HG03439 (cell line): ENCODE results near the gene JUNB.
"Not testable (repeated sequence)": the region's sequence is repeated elsewhere in the genome, so short reads cannot be mapped to it uniquely, and the experiment has no call there.

Experiments used
- ATAC-seq: cut with Tn5 transposase; IDR thresholded peaks from one replicate; pipeline ENCODE4 v1.9.1; 2021; ENCODE audit warnings: mild to moderate bottlenecking, moderate library complexity; ENCODE audit not compliant: unreplicated experiment

Gene JUNB

DNA sequence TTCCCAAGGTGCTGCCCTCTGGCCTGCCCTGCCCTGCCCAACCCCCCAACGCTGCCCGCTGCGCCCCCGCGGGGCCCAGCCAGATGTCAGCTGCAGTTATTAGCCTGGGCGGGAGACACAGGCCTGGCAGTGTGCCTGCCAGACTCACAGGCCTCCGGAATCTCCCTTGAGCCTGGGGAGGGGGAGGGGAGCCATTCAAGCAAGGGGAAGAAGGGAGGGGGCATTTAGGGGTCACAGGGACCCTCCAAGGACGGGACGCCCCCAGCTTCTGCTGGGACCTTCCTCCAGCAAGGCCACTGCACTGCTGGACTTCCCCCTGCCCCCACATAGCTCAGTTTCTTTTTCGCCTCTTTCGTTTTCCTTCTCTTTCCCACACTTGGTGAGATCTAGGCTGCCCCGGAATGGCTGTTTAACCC lies 2.6 kb upstream of the JUNB start:
- no peak for ATAC-seq

DNA sequence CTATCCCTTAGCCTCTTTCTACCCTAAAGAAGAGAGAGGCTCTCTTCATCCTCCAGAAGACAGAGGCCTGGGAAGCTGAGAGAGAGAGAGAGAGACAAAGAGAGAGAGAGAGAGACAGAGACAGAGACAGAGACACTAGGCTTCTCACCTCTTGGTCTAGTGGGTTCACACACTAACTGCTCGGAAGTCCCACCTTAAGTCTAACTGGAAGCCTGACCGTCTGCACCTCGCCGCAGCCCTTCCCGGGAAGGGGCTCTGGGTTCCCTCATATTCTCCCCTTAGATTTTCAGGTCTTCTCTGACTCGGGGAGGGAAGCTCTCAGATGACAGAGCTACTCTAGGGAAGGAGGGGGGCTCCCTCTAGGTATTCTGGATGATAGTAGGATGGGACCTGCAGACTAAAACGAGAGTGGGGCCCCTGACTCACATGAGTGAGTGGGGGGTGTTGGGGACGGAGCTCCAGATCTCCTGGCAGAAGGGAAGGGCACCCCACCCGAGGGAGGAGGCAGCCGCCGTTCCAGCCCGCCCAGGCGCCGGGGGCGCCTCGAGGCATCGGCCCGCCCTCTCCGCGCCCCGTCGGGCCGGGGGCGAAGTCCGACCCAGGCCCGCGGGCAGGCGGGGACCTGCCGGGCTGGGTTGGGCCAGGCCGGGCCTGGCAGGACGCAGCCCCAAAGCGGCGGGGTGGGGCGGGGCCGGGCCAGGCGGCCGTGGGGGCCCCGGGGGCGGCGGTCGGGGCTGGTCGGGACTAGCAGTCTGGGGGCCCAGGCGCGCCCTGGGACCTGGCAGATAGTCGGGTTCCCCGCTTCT lies 2.0 kb upstream of the JUNB start:
- ATAC-seq: no peak

DNA sequence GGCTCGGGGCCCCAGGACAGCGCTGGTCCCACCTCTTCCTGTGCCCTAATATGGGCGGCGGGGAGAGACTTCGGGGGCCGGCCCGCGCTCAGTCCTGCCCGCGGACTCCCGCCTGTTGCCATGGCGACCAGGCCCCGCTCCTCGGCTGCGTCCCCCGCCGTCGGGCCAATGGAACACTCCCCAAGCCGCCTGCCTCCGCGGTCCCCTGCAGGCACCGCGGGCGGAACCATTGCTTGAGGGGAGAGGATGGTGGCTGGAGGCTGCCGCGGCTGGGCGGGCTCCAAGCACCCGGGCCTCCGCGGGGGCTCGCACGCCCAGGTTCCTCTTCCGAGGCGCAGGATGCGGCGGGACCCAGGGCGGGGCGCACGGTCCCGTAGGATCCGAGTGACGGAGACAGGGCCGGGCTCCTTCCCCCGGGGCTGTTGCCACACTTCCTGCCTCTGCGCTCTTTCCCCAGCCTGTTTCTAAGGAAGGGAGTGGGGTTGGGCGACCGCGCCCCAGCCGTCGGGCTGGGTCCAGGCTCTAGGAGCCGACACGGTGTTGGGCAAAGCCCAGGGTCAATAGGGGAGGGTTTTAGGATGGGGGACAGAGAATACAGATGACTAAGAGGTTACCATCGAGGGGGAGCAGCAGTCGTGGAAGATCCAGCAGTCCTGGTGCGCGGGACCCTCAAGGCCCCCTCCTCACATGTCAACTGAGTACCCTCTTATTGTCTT lies 1.2 kb upstream of the JUNB start:
- ATAC-seq: peak; percentile 37

DNA sequence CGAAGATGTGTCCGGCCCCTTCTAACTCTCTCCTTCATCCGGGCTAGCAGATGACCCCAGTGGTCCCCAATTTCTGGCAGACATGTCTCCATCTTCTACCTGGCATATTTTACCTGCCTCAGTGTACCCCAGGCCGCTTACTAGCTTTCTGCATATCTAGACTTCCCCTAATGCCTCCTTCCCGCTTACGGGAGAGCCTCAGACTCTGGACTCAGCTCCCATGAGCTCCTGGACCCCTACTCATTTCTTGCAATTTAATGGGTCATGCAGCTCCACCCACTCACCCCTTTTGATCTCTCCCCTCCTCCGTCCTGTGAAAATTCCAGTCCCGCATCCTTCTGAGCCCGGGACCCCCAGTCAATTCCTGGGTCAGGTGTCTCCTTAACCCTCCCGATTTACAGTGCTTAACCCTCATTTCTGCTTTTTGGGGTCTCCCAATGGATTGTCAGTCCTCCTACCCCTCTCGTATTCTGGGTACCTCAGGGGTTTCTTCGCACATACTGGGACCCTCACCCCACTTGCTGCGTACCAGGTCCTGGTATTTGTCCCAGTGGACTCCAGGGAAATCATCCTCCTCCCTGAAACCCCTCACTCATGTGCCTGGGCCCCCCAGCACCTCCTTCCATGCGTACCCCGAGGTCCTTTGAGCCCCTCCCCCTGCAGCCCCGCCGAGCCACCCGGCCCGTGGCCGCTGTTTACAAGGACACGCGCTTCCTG lies 500 bp upstream of the JUNB start:
- ATAC-seq: no peak

DNA sequence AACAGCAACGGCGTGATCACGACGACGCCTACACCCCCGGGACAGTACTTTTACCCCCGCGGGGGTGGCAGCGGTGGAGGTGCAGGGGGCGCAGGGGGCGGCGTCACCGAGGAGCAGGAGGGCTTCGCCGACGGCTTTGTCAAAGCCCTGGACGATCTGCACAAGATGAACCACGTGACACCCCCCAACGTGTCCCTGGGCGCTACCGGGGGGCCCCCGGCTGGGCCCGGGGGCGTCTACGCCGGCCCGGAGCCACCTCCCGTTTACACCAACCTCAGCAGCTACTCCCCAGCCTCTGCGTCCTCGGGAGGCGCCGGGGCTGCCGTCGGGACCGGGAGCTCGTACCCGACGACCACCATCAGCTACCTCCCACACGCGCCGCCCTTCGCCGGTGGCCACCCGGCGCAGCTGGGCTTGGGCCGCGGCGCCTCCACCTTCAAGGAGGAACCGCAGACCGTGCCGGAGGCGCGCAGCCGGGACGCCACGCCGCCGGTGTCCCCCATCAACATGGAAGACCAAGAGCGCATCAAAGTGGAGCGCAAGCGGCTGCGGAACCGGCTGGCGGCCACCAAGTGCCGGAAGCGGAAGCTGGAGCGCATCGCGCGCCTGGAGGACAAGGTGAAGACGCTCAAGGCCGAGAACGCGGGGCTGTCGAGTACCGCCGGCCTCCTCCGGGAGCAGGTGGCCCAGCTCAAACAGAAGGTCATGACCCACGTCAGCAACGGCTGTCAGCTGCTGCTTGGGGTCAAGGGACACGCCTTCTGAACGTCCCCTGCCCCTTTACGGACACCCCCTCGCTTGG lies 966 bp downstream of the JUNB start:
- no peak for ATAC-seq

DNA sequence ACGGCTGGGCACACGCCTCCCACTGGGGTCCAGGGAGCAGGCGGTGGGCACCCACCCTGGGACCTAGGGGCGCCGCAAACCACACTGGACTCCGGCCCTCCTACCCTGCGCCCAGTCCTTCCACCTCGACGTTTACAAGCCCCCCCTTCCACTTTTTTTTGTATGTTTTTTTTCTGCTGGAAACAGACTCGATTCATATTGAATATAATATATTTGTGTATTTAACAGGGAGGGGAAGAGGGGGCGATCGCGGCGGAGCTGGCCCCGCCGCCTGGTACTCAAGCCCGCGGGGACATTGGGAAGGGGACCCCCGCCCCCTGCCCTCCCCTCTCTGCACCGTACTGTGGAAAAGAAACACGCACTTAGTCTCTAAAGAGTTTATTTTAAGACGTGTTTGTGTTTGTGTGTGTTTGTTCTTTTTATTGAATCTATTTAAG lies 1.6 kb downstream of the JUNB start:
- ATAC-seq: no peak

DNA sequence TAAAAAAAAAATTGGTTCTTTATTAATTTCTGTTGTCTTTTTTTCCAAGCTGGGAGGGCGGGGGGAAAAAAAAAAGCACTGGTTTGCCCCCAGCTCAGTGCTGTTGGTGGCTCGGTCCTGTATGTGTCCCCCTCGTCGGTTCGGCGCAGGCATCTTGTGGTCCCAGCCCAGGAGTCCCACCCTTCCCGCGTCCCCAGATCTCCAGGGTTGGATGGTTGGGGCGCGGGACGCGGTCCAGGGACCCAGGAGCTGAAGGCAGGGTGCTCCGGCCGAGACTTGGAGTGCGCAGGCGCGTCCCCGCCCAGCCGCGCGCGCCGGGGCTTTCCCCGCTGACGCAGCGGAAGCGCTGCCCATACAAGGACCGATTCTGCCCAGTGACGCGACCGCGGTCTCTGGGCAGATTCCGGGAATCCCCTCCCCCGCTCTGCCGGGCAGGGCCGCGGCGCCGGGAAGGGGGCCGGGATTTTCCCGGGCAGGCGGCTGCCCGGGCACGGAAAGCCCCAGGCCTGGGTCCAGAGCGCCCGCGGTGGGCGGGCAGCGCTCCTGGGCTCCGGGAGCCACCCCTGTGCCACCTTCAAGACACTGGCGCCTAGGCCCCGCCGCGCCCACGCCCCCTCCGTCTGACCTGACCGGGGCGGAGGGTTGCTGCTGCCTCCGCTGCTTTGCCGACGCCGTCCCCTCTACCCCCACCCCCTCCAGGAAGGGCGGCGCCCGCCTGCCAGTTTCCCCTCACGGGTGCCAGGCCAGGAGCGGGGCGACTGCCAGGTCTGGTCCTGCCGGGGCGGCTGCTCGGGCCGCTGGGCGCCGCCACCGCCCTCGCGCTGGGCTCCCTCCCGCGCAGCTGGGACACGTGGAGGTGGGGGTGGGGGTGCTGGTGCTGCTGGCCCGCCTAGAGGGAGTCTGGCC lies 2.3 kb downstream of the JUNB start:
- ATAC-seq: peak; percentile 25

DNA sequence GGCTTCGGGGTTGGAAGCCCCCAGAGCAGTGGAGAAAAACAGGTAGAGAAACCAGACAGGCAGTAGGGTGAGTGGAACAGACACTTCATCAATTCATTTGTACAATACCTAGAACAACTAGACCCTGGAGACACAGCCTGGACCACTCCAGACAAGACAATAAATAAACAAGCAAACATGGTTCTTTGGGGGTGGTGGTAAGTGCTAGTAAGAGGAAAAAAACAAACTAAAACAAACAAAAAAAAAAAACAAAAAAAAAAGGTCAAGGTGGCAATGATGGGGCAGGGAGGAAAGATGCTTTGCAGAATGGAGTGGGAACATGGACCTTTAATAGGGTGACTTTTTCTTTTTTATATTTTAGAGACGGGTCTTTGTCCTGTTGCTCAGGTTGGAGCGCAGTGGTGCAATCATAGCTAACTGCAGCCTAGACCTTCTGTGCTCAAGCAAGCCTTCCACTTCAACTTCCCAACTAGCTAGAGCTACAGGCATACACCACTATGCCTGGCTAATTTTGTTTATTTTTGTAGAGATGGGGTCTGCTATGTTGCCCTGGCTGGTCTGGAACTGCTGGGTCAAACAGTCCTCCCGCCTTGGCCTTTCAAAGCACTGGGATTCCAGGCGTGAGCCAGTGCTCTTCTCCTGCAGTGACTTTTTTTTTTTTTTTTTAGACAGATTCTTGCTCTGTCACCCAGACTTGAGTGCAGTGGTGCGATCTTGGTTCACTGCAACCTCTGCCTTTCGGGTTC lies 3.1 kb downstream of the JUNB start:
- no peak for ATAC-seq

DNA sequence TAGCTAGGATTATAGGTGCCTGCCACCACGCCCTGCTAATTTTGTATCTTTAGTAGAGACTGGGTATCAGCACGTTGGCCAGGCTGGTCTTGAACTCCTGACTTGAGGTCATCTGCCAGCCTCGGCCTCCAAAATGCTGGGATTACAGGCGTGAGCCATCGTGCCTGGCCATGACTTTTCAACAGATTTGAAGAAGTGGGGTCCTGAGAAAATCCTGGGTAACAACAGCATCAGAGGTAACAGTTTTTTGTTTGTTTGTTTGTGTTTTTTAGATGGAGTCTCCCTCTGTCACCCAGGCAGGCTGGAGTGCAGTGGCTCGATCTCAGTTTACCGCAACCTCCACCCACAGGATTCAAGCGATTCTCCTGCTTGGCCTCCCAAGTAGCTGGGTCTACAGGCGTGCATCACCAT lies 3.7 kb downstream of the JUNB start:
- ATAC-seq: no peak

DNA sequence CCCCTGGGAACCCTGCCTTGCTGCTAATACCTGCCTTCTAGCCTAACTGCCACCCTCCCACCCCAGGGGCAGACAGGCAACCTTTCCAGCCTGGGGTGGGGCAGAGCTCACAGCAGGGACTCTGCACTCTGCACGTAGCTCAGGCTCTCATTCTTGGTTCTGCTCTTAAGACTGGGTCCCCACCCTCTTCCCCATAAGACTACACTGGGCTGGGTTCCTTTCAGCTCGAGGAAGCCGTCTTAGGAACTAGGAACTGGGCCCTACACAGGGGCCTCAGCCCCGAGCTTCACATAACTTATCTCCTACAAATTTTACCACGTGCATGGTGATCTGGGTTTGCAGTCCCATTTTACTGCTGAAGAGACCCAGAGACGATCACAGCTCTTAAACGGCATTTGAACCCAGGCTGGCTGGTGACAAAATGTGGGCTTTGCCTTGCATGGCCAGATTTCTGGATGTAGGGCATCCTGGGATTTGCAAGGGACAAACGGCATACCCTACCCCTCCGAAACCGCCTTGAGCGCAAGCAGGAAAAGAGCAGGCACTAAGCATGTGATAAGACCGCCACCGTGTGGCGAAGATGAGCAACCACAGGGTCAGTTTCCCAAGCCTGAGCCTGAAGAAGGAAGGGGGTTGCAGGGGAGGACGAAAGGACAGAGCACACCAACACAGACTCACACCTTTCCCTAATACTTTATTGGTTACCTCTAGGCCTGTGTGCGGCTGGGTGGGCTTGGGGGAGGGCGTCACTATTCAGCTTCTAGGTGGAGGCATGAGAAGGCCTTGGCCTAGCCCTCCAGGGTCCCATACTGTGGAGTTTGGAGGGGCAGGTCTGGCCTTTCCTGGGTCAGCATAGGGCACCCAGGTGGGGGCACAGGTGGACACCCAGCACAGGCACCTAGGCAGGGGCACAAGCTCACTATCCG lies 5.1 kb downstream of the JUNB start:
- no peak for ATAC-seq

DNA sequence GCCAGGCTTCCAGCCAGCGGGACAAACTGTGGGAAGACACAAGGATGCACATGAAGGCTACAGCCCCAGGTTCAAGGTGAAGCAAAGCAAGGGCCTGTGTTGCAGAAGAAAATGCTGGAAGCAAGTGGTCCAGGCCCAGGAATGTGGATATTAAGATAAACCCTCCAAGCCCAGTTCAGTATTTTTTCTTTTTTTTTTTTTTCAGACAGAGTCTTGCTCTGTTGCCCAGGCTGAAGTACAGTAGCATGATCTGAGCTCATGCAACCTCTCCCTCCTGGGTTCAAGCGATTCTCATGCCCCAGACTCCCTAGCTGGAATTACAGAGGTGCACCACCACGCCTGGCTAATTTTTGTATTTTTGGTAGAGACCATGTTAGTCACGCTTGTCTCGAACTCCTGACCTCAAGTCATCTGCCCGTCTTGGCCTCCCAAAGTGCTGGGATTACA lies 5.9 kb downstream of the JUNB start:
- ATAC-seq: no peak

DNA sequence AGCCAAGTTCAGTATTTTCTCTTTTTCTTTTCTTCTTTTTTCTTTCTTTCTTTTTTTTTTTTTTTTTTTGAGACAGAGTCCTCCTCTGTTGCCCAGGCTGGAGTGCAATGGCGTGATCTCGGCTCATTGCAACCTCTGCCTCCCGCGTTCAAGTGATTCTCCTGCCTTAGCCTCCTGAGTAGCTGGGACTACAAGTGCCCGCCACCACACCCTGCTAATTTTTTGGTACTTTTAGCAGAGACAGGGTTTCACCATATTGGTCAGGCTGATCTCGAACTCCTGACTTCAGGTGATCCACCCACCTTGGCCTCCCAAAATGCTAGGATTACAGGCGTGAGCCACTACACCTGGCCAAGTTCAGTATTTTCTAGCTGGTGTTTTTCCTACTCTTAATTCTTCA lies 6.3 kb downstream of the JUNB start:
- not testable (repeated sequence) for ATAC-seq

DNA sequence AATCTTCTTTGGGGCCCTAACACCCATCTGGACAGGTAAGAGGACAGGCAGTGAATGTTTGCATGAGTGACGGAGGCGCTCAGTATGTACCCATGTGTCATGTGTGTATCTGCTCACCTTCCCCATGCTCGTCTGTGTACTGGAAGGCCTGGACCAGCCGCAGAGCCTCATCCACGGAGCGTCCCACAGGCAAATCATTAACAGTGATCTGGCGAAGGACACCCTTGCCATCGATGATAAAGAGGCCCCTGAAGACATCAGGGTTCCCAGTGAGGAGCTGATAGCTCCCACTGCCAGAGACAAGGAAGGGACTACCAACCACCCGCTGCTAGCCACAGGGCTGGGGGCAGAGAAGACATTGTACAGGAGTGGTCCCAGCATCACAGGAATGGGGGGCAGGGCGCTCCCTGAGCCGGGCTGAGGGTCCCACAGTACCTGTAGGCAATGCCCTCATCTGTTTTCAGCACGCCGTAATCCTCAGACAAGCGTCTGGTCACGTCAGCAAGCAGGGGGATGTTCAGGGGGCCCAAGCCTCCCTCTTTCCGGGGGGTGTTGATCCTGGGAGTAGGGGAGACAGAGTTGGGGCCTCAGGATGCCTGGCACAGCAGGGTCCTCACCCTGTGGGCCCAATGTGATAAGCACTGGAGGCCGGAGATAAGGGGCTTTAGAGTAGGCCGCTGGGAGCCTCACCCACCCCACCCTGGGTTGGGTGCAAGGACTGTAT lies 8.6 kb downstream of the JUNB start:
- ATAC-seq: no peak

DNA sequence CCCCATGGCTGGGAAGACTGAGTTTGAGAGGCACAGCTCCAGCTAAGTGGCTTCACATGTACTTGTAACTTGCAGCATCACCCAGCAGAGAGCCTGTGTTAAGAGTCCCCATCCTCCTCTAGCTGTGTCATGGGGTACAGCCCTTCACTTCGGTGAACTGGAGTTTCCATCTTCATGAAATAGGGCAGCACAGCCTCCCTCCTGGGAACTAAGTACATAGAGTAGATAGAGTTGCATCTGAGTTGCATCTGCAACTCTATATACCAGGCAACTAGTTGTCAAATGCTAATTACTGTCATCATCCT lies 9.1 kb downstream of the JUNB start:
- no peak for ATAC-seq

DNA sequence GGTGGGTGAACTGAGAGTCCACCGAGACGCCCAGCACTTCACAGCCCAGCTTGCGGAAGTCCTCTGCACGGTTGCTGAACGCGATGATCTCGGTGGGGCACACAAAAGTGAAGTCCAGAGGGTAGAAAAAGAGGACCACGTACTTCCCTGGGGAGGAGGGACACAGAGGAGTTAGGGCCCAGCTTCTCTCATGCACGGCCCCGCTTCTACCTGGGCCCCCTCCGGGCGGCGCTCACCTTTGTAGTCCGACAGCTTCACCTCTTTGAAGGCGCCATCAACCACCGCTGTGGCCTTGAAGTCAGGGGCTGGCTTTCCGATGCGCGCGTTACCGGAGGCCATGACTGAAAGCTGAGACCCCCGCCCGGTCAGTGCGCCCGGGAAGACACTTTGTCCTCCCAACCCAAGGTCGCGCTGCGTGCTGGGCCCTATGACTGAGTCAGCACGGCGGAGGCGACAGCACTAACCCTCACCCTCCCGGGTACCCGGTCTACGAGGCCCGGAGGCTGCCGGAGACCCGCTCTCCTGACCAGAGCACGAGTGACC lies 9.7 kb downstream of the JUNB start:
- ATAC-seq: no peak

DNA sequence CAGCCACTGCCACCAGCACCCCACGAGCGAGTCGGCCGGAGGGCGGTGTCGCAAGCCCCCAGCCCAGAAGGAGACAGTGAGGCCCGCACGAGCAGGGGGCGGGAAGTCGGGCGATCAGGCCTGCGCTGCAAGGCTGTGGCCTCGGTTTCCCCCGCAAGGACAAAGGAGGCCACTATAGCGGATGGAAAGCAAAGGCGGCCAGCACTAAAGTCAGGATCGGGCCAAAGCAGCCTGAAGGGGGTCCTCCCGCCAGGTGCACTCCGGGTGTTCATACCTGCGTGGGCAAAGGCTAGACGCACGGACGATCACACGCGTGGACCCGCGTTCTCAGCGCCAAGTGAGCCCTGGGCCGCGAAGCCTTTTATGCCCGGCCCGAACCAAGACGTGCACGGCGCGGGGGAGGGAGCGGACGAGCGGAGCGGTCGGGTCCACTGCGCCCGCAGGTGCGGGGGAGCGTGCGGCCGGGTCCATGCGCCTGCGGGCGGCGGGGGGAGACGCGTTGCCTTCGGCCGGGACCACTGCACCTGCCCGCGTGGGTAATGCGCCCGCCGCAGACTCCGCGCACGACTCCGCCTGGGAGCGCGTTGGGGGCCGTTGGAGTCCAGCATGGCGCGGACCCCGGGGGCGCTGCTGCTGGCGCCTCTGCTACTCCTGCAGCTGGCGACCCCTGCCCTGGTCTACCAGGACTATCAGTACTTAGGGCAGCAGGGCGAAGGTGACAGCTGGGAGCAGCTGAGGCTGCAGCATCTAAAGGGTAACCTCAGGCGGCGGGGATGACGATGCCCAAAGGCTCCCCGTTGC lies 10.4 kb downstream of the JUNB start, which contains the start of the genes PRDX2 and THSD8:
Gene PRDX2, minus strand, starts transcription at position 335 of the 801 bp plus-strand sequence. CDS start 539 bp downstream, outside the sequence.
Gene THSD8, plus strand, starts transcription at position 604 of the 801 bp plus-strand sequence. Its CDS starts 3 bp downstream, at position 607.
- ATAC-seq: no peak
